Spinal cord (tissue), 10 donors: ENCODE measurements around the gene TIMMDC1. TPM values are rescaled to one million over a fixed set of nuclear protein-coding genes. Genes with fewer than 3 reads are reported as not detected.

ENCODE experiments used
- DNase-seq, 6 donors: peaks; one replicate each; pipeline versions ENCODE4 v3.0.0 to v3.0.0-alpha.2; 2013 to 2015; ENCODE audit warnings: low spot score in 6 of 6, low read depth in 4 of 6
- H3K27ac ChIP-seq: one replicate; pipeline ENCODE4 v1.5.1; 2013; ENCODE audit warnings: low read depth, low read length, control low read depth
- H3K27me3 ChIP-seq: one replicate; pipeline ENCODE4 v1.6.1; 2013; ENCODE audit warnings: low read length; ENCODE audit not compliant: control insufficient read depth, insufficient read depth
- H3K36me3 ChIP-seq: one replicate; pipeline ENCODE4 v1.6.1; 2013; ENCODE audit warnings: low read length; ENCODE audit not compliant: control insufficient read depth, insufficient read depth
- H3K4me1 ChIP-seq: one replicate; pipeline ENCODE4 v1.6.1; 2013; ENCODE audit warnings: low read length; ENCODE audit not compliant: control insufficient read depth, insufficient read depth
- H3K4me3 ChIP-seq: one replicate; pipeline ENCODE4 v1.5.1; 2013; ENCODE audit warnings: low read depth, low read length, control low read depth
- H3K9me3 ChIP-seq: one replicate; pipeline ENCODE4 v1.6.1; 2013; ENCODE audit warnings: low read length; ENCODE audit not compliant: control insufficient read depth, insufficient read depth
- WGBS: methylation state at CpG from one replicate; pipeline ENCODE4 v1.1.5; 2013; ENCODE audit warnings: missing lambda C conversion rate; ENCODE audit not compliant: insufficient coverage; 5-methylcytosine and 5-hydroxymethylcytosine counted together
- polyA plus RNA-seq, 2 donors: library from polyadenylated mRNA; unstranded; fragments of 120-200 nt; gene quantifications; one replicate each; pipeline ENCODE4 v1.2.1, GENCODE V29; 2013; ENCODE audit not compliant: insufficient read length in 2 of 2
- total RNA-seq, 2 donors: library from RNA; depleted of rRNA in 1 of 2; stranded (reverse); fragments of 120-200 nt in 1 of 2; fragments of >200 nt in 1 of 2; gene quantifications; one replicate each; pipeline versions ENCODE4 v1.2.3 to v1.2.4, GENCODE V29; 2013 to 2014
- donor health status: healthy.

The TIMMDC1 gene
- total and polyA plus RNA-seq, 4 donors = 49.5 to 105 (median 96.9) TPM

- DNase-seq = no peak
These were observed 8.3 kb downstream of the TIMMDC1 start for GRCh38 chr3:119506631-119507030.

GRCh38 chr3:119507404-119507803 is 9.1 kb downstream of the TIMMDC1 start:
- no peak overlapping the region for H3K27ac ChIP-seq
- whole genome bisulfite sequencing = no CpG with 5 or more reads among the region's 2 CpGs
- DNase-seq = no peak
- H3K9me3 ChIP-seq = no peaks in the 10 kb centered on the region
- peaks cover 13% of the 10 kb centered on the region for H3K36me3 ChIP-seq
- no peaks in the 10 kb centered on the region for H3K27me3 ChIP-seq
- no peaks in the 10 kb centered on the region for H3K4me1 ChIP-seq
- no peak overlapping the region for H3K4me3 ChIP-seq

More at GRCh38 chr3:119506631-119507030, 8.3 kb downstream of the TIMMDC1 start:
- no peak overlapping the region for H3K27ac ChIP-seq
- H3K4me3 ChIP-seq = no peak overlapping the region
- H3K27me3 ChIP-seq = no peaks in the 10 kb centered on the region
- no peaks in the 10 kb centered on the region for H3K4me1 ChIP-seq
- WGBS = 87% methylated on average over 3 of the region's 4 CpGs
- no peaks in the 10 kb centered on the region for H3K9me3 ChIP-seq
- peaks cover 13% of the 10 kb centered on the region for H3K36me3 ChIP-seq

- DNase-seq = no peak
- H3K9me3 ChIP-seq = no peaks in the 10 kb centered on the region
- H3K27ac ChIP-seq = no peak overlapping the region
- no peaks in the 10 kb centered on the region for H3K4me1 ChIP-seq
- H3K27me3 ChIP-seq = no peaks in the 10 kb centered on the region
- peaks cover 13% of the 10 kb centered on the region for H3K36me3 ChIP-seq
- no peak overlapping the region for H3K4me3 ChIP-seq
- no CpG with 5 or more reads among the region's 1 CpG for WGBS
These were observed 10.0 kb downstream of the TIMMDC1 start for GRCh38 chr3:119508172-119508845.

GRCh38 chr3:119510690-119511089 is 12.3 kb downstream of the TIMMDC1 start:
- DNase-seq = no peak
- H3K9me3 ChIP-seq = no peaks in the 10 kb centered on the region
- no peaks in the 10 kb centered on the region for H3K27me3 ChIP-seq
- no peaks in the 10 kb centered on the region for H3K4me1 ChIP-seq
- H3K27ac ChIP-seq = no peak overlapping the region
- no peak overlapping the region for H3K4me3 ChIP-seq
- H3K36me3 ChIP-seq = peaks cover 17% of the 10 kb centered on the region

GRCh38 chr3:119514637-119515036 is 16.3 kb downstream of the TIMMDC1 start:
- Histone ChIP-seq H3K36me3 (peaks cover 23% of the 10 kb centered on the region), H3K27ac (no peak overlapping the region)
- WGBS = 100% methylated on average over 2 of the region's 2 CpGs

GRCh38 chr3:119517112-119517511 is 18.8 kb downstream of the TIMMDC1 start:
- Histone ChIP-seq H3K27me3 (no peaks in the 10 kb centered on the region), H3K4me1 (no peaks in the 10 kb centered on the region), H3K9me3 (peaks cover 1% of the 10 kb centered on the region), H3K27ac (no peak overlapping the region), H3K4me3 (no peak overlapping the region), H3K36me3 (peaks cover 31% of the 10 kb centered on the region)
- DNase-seq = no peak
- no CpG with 5 or more reads among the region's 2 CpGs for WGBS

More at GRCh38 chr3:119514637-119515036, 16.3 kb downstream of the TIMMDC1 start:
- DNase-seq = no peak
- H3K4me1 ChIP-seq = no peaks in the 10 kb centered on the region
- no peaks in the 10 kb centered on the region for H3K27me3 ChIP-seq
- H3K9me3 ChIP-seq = no peaks in the 10 kb centered on the region
- no peak overlapping the region for H3K4me3 ChIP-seq

- no CpG with 5 or more reads among the region's 1 CpG for WGBS
- H3K36me3 ChIP-seq = peaks cover 31% of the 10 kb centered on the region
- H3K27ac ChIP-seq = no peak overlapping the region
These were observed 19.7 kb downstream of the TIMMDC1 start for GRCh38 chr3:119518026-119518425.

GRCh38 chr3:119524931-119525662 is 26.8 kb downstream of the TIMMDC1 start:
- 70% methylated on average over 2 of the region's 4 CpGs for WGBS
- H3K27ac ChIP-seq = no peak overlapping the region
- peaks cover 8% of the 10 kb centered on the region for H3K36me3 ChIP-seq
- H3K9me3 ChIP-seq = peaks cover 1% of the 10 kb centered on the region
- no peak for DNase-seq
- H3K4me3 ChIP-seq = no peak overlapping the region
- no peaks in the 10 kb centered on the region for H3K27me3 ChIP-seq
- H3K4me1 ChIP-seq = no peaks in the 10 kb centered on the region

More at GRCh38 chr3:119518026-119518425, 19.7 kb downstream of the TIMMDC1 start:
- no peak for DNase-seq
- Histone ChIP-seq H3K9me3 (peaks cover 1% of the 10 kb centered on the region), H3K4me3 (no peak overlapping the region), H3K27me3 (no peaks in the 10 kb centered on the region), H3K4me1 (no peaks in the 10 kb centered on the region)

- no peak overlapping the region for H3K4me3 ChIP-seq
- DNase-seq = no peak
- no peak overlapping the region for H3K27ac ChIP-seq
- WGBS = no CpG with 5 or more reads among the region's 5 CpGs
- no peaks in the 10 kb centered on the region for H3K4me1 ChIP-seq
- no peaks in the 10 kb centered on the region for H3K27me3 ChIP-seq
- no peaks in the 10 kb centered on the region for H3K9me3 ChIP-seq
- H3K36me3 ChIP-seq = no peaks in the 10 kb centered on the region
These were observed 29.4 kb downstream of the TIMMDC1 start for GRCh38 chr3:119527714-119528113.

- H3K4me3 ChIP-seq = no peak overlapping the region
- no peak overlapping the region for H3K27ac ChIP-seq
- no peaks in the 10 kb centered on the region for H3K27me3 ChIP-seq
- no peaks in the 10 kb centered on the region for H3K36me3 ChIP-seq
- H3K4me1 ChIP-seq = no peaks in the 10 kb centered on the region
- no peak for DNase-seq
- no peaks in the 10 kb centered on the region for H3K9me3 ChIP-seq
These were observed 31.5 kb downstream of the TIMMDC1 start for GRCh38 chr3:119529883-119530282.
